Measurements from ENCODE around the gene ATP13A3.

GRCh38 chr3:194465920-194466570 lies 20.8 kb downstream of the ATP13A3 start:
- TF ChIP-seq GATA2 (IDR thresholded peaks at IDR 0.05; ENCODE audit: low read depth, low read length) (no peak), GATA3 (IDR thresholded peaks at IDR 0.05; ENCODE audit: low read depth, low read length) (no peak)

Measured in SH-SY5Y (cell line).